SK-N-SH (cell line): Measurements from ENCODE around the gene PRICKLE2. TPM values are rescaled to one million over a fixed set of nuclear protein-coding genes. Genes with fewer than 3 reads are reported as not detected.

ENCODE experiments used
- CTCF ChIA-PET: fragments of 300-600, 350-600 bp; formaldehyde crosslinking; extraction: SDS; loops from one replicate; lab custom pipeline; 2021; lab: Yijun Ruan, JAX
- POLR2A ChIA-PET: fragments of 350-600 bp; sonication (Branson Sonifier 250); formaldehyde crosslinking; extraction: SDS; loops from one replicate; lab custom pipeline; 2020; ENCODE audit warnings: antibody characterized with exemption, inconsistent platforms; lab: Yijun Ruan, JAX
- DNase-seq: peaks from one replicate; pipeline ENCODE4 v3.0.0; 2012
- H2AFZ ChIP-seq: fragments of 200-600 bp; sonication (generic); 2 replicates; pipeline ENCODE4 v1.8.1; 2016; ENCODE audit warnings: antibody characterized with exemption, mild to moderate bottlenecking, low read depth
- H3F3A ChIP-seq: fragments of 200-600 bp; sonication (generic); replicated peaks from 2 replicates; pipeline ENCODE3; 2016; ENCODE audit warnings: antibody characterized with exemption, mild to moderate bottlenecking; ENCODE audit not compliant: insufficient read depth
- H3K27ac ChIP-seq, 2 experiments: fragments of 200-500 bp in 1 of 2; fragments of 200-600 bp in 1 of 2; sonication (Bioruptor generic) in 1 of 2; sonication (generic), shearing (Covaris generic) in 1 of 2; 2 replicates each; pipeline versions ENCODE4 v1.5.1 to v1.6.1; 2014 to 2016; ENCODE audit warnings: low read depth in 2 of 2, inconsistent platforms in 1 of 2, low read length in 1 of 2, mild to moderate bottlenecking in 1 of 2, mixed read lengths in 1 of 2
- H3K27me3 ChIP-seq: fragments of 200-600 bp; sonication (generic), shearing (Covaris generic); 2 replicates; pipeline ENCODE4 v1.6.1; 2016; ENCODE audit warnings: mixed run types; ENCODE audit not compliant: insufficient read depth
- H3K36me3 ChIP-seq, 2 experiments: fragments of 200-500 bp in 1 of 2; fragments of 200-600 bp in 1 of 2; sonication (Bioruptor generic) in 1 of 2; sonication (generic) in 1 of 2; replicated peaks in 1 of 2; 2 replicates each; pipeline versions ENCODE3 to v1.5.1; 2014 to 2016; ENCODE audit warnings: low read length in 1 of 2, mild to moderate bottlenecking in 1 of 2; ENCODE audit not compliant: insufficient read depth in 2 of 2, control insufficient read depth in 1 of 2
- H3K4me1 ChIP-seq, 2 experiments: fragments of 200-500 bp in 1 of 2; fragments of 200-600 bp in 1 of 2; sonication (Bioruptor generic) in 1 of 2; sonication (generic), shearing (Covaris generic) in 1 of 2; 2 replicates each; pipeline versions ENCODE4 v1.5.1 to v1.6.1; 2014 to 2016; ENCODE audit warnings: low read depth in 1 of 2, low read length in 1 of 2, mixed run types in 1 of 2; ENCODE audit not compliant: insufficient read depth in 2 of 2, control insufficient read depth in 1 of 2
- H3K4me2 ChIP-seq: fragments of 200-600 bp; sonication (generic), shearing (Covaris generic); 2 replicates; pipeline ENCODE4 v1.6.1; 2017; ENCODE audit warnings: mixed run types
- H3K4me3 ChIP-seq, 2 experiments: fragments of 200-500 bp in 1 of 2; fragments of 200-600 bp in 1 of 2; sonication (Bioruptor generic) in 1 of 2; sonication (generic), shearing (Covaris generic) in 1 of 2; 2 replicates each; pipeline versions ENCODE4 v1.5.1 to v1.8.1; 2014 to 2016; ENCODE audit warnings: low read depth in 2 of 2, inconsistent platforms in 1 of 2, low read length in 1 of 2, mild to moderate bottlenecking in 1 of 2, mixed read lengths in 1 of 2, moderate library complexity in 1 of 2
- H3K79me2 ChIP-seq: fragments of 200-600 bp; sonication (generic); 2 replicates; pipeline ENCODE4 v1.8.1; 2017; ENCODE audit warnings: mild to moderate bottlenecking; ENCODE audit not compliant: insufficient read depth
- H3K9ac ChIP-seq: fragments of 200-600 bp; sonication (generic); 2 replicates; pipeline ENCODE4 v1.6.1; 2017; ENCODE audit warnings: mixed run types
- H3K9me2 ChIP-seq: fragments of 200-600 bp; sonication (generic); 2 replicates; pipeline ENCODE4 v1.6.1; 2017; ENCODE audit warnings: mixed run types
- H3K9me3 ChIP-seq: fragments of 200-600 bp; sonication (generic); 2 replicates; pipeline ENCODE4 v1.6.1; 2017; ENCODE audit warnings: mixed run types, mild to moderate bottlenecking, moderate library complexity
- H4K20me1 ChIP-seq: fragments of 200-600 bp; sonication (generic); 2 replicates; pipeline ENCODE4 v1.6.1; 2017; ENCODE audit warnings: mild to moderate bottlenecking, mixed run types; ENCODE audit not compliant: insufficient read depth
- CHD2 ChIP-seq: fragments of 150-350 bp; IDR thresholded peaks from 2 replicates; pipeline ENCODE4 v1.6.1; 2018; ENCODE audit warnings: low read length; ENCODE audit not compliant: partially characterized antibody
- CTCF ChIP-seq: fragments of 200-600 bp; sonication (generic); IDR thresholded peaks from 2 replicates; pipeline ENCODE4 v1.6.1; 2017; ENCODE audit warnings: antibody characterized with exemption, mild to moderate bottlenecking, moderate library complexity
- EZH2phosphoT487 ChIP-seq: fragments of 200-600 bp; sonication (generic); IDR thresholded peaks from 2 replicates; pipeline ENCODE4 v1.6.1; 2017; ENCODE audit warnings: low read depth, mixed run types, mild to moderate bottlenecking, antibody characterized with exemption, moderate library complexity, borderline replicate concordance
- GATA2 ChIP-seq: sonication (generic); formaldehyde crosslinking; IDR thresholded peaks from 2 replicates; pipeline ENCODE4 v1.5.0; 2020; ENCODE audit warnings: mild to moderate bottlenecking, missing genetic modification reagents
- MEF2A ChIP-seq: IDR thresholded peaks from 2 replicates; pipeline ENCODE4 v1.4.0; 2012; ENCODE audit warnings: low read depth, borderline replicate concordance
- NRF1 ChIP-seq: IDR thresholded peaks from 2 replicates; pipeline ENCODE4 v1.6.1; 2012; ENCODE audit warnings: low read depth, mild to moderate bottlenecking, low read length
- PBX3 ChIP-seq: IDR thresholded peaks from 2 replicates; pipeline ENCODE4; 2012
- RAD21 ChIP-seq: IDR thresholded peaks from 2 replicates; pipeline ENCODE4 v1.6.1; 2012; ENCODE audit warnings: mild to moderate bottlenecking, low read length
- REST ChIP-seq: IDR thresholded peaks from 2 replicates; pipeline ENCODE4 v1.6.1; 2012; ENCODE audit warnings: mild to moderate bottlenecking, low read depth, low read length, moderate library complexity
- SIN3A ChIP-seq: IDR thresholded peaks from 2 replicates; pipeline ENCODE4 v1.6.1; 2012; ENCODE audit warnings: low read depth, mild to moderate bottlenecking, low read length, moderate library complexity, borderline replicate concordance
- WGBS: methylation state at CpG from one replicate; pipeline ENCODE4 v1.1.6; 2017; ENCODE audit warnings: low lambda C conversion rate; 5-methylcytosine and 5-hydroxymethylcytosine counted together
- polyA plus RNA-seq, 3 experiments: library from polyadenylated mRNA; depleted of rRNA; stranded (reverse); fragments of >200 nt; gene quantifications; 2 replicates each; pipeline ENCODE4 v1.2.3, GENCODE V29; 2012

Gene PRICKLE2
- polyA plus RNA-seq, 1 of the 3 experiments (the other 2 are of a cell fraction) = 0.67 TPM

- H3F3A ChIP-seq = peaks cover 2% of the 10 kb centered on the region
- H3K4me2 ChIP-seq = no peak overlapping the region
- no peaks in the 10 kb centered on the region for H3K79me2 ChIP-seq
- H3K27me3 ChIP-seq = no peaks in the 10 kb centered on the region
- no peaks in the 10 kb centered on the region for H3K9me2 ChIP-seq
- no peaks in the 10 kb centered on the region for H3K36me3 ChIP-seq
- no peaks in the 10 kb centered on the region for H4K20me1 ChIP-seq
- TF ChIP-seq RAD21 (no peak), SIN3A (no peak), EZH2phosphoT487 (no peak), NRF1 (no peak), GATA2 (CRISPR knock-in tag) (no peak), CTCF (no peak), MEF2A (no peak), CHD2 (no peak), REST (no peak), PBX3 (no peak)
- CTCF ChIA-PET = interaction anchor here (0.9 to 3.2 kb wide), 5 partner anchors 9 to 319 kb away, joined by 3 to 9 read pairs (median 4); no protein-coding TSS in a partner anchor
- H3K27ac ChIP-seq = no peak overlapping the region
- no peak for DNase-seq
- no peaks in the 10 kb centered on the region; a peak in 1 of 4 replicates for H3K4me1 ChIP-seq
- H3K9me3 ChIP-seq = no peaks in the 10 kb centered on the region; the same call in 1 of the 2 replicates
- H2AFZ ChIP-seq = no peak overlapping the region
- 83% methylated on average over 5 of the region's 5 CpGs for WGBS
- no peak overlapping the region for H3K9ac ChIP-seq
- POLR2A ChIA-PET = no interaction called here
- no peak overlapping the region for H3K4me3 ChIP-seq
These were observed 145.7 kb downstream of the PRICKLE2 start for GRCh38 chr3:64079369-64080150.
